Measurements from ENCODE around the gene LINC00237. TPM values are rescaled to one million over a fixed set of nuclear protein-coding genes. Genes with fewer than 3 reads are reported as not detected.

LINC00237 gene
- total RNA-seq, 2 donors from 2014 or later = not detected

DNA sequence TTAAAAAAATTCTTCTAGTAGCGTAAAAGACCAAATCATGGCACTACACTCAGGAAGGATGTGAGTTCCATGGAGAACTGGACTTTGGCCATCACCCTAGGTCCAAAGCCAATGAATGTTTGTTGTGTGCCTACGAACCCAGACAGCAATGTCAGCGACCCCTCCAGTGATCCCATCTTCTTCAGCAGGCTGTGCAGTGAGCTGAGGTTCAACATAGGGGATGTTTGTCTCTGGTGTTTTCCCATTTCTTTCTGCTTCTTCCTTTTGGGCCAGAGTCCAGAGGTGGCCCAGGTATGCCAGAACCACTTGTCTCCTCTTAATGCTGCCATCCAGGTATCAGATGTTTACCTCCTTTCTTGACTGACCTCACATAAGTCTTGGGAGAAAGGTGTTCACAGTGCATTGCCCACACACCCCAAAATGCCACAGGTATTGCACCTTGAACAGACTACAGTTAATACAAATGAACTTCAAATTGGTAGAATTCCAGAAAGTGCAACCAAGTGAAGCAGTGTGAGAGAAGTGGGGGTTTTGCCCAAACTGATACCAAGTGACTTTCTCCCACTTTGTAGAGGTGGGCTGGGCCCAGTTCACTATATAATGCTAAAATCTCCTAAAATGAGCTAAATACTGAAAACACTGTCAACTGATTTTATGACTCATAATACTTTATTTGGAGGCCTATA lies 33.9 kb upstream of the LINC00237 start:
- WGBS, 2 donors = 80 to 90% methylated on average over 3 of the region's 3 CpGs
- Histone ChIP-seq H3K27me3 (no peaks in the 10 kb centered on the region), H3K9me3 (no peaks in the 10 kb centered on the region), H3K4me3 (no peak overlapping the region), H3K27ac (no peak overlapping the region), H3K36me3 (replicated peaks in 1 of 2; ENCODE audit: insufficient read depth in 1 of 2, low read depth in 2 of 2) (peaks cover 0 to 4% of the 10 kb centered on the region in 2 donors), H3K4me1 (no peaks in the 10 kb centered on the region)
- intact Hi-C loops (cut with DNase I) = no loop called here
- ATAC-seq = no peak
- TF ChIP-seq, protein P1, sequence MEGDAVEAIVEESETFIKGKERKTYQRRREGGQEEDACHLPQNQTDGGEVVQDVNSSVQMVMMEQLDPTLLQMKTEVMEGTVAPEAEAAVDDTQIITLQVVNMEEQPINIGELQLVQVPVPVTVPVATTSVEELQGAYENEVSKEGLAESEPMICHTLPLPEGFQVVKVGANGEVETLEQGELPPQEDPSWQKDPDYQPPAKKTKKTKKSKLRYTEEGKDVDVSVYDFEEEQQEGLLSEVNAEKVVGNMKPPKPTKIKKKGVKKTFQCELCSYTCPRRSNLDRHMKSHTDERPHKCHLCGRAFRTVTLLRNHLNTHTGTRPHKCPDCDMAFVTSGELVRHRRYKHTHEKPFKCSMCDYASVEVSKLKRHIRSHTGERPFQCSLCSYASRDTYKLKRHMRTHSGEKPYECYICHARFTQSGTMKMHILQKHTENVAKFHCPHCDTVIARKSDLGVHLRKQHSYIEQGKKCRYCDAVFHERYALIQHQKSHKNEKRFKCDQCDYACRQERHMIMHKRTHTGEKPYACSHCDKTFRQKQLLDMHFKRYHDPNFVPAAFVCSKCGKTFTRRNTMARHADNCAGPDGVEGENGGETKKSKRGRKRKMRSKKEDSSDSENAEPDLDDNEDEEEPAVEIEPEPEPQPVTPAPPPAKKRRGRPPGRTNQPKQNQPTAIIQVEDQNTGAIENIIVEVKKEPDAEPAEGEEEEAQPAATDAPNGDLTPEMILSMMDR (IDR thresholded peaks at IDR 0.05) = no peak
- TF ChIP-seq POLR2A (IDR thresholded peaks at IDR 0.05) = no peak
- no peak for DNase-seq

DNA sequence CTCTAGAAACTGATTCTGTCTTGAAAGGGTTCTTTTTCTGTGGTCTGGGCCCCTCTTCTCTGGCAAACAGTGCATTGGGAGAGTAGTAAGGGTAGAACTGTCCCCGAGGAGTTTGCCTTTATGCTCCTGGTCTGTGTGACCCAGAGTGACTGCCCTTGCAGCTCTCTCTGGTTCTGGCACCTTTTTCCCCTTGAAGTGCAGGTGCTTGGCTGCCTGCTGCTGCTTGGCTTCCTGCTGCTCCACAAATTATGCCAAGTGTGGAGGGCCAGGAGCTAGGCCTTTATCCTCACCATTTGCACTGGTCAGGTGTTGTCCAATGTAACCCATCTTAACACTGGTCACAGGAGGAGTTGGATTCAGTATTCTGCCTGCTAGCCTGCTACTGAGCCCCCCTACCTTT lies 30.9 kb upstream of the LINC00237 start:
- no peak overlapping the region for H3K27ac ChIP-seq
- 86 to 100% methylated on average over 1 of the region's 1 CpG for WGBS, 2 donors
- no peaks in the 10 kb centered on the region for H3K4me1 ChIP-seq
- ATAC-seq = no peak
- TF ChIP-seq POLR2A (IDR thresholded peaks at IDR 0.05) = no peak
- TF ChIP-seq, protein P1 (IDR thresholded peaks at IDR 0.05) = no peak
- H3K27me3 ChIP-seq = no peaks in the 10 kb centered on the region
- peaks cover 0 to 4% of the 10 kb centered on the region in 2 donors for H3K36me3 ChIP-seq (replicated peaks in 1 of 2; ENCODE audit: insufficient read depth in 1 of 2, low read depth in 2 of 2)
- intact Hi-C loops (cut with DNase I) = no loop called here
- no peak for DNase-seq
- no peak overlapping the region for H3K4me3 ChIP-seq
- H3K9me3 ChIP-seq = no peaks in the 10 kb centered on the region

DNA sequence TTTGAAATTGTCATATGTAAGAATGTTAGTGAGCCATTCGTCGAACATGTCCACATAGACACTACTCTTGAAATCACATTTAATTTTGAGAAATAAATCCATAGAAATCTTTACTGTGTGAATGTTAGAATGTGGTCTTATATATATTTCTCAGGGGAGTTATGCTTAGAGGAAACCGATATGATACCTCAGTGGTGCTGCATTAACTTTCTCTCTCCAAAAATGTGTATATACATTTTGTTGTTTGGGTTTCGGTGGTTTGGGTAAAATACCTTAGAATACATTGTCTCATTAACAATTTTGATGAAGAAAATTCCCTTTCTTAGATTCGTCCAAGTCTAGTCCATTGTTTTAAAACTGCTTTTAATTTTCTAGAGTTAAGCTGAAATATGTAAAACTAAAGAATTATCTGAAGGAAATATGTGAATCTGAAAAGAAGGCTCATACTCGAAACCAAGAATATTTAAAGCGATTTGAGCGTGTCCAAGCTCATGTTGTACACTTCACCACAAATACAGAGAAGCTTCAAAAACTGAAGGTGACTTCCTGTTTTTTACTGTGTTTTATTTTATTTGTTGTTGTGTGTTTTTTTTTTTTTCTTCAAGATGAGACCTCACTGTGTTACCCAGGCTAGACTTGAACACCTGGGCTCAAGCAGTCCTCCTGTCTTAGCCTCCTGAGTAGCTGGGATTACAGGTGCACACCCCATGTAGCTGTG lies 30.0 kb upstream of the LINC00237 start:
- DNase-seq (no peak), ATAC-seq (no peak)
- H3K4me1 ChIP-seq = no peaks in the 10 kb centered on the region
- intact Hi-C loops (cut with DNase I) = no loop called here
- H3K27ac ChIP-seq = no peak overlapping the region
- H3K9me3 ChIP-seq = no peaks in the 10 kb centered on the region
- H3K27me3 ChIP-seq = no peaks in the 10 kb centered on the region
- TF ChIP-seq, protein P1 (IDR thresholded peaks at IDR 0.05) = no peak
- TF ChIP-seq POLR2A (IDR thresholded peaks at IDR 0.05) = no peak
- peaks cover 0 to 4% of the 10 kb centered on the region in 2 donors for H3K36me3 ChIP-seq (replicated peaks in 1 of 2; ENCODE audit: insufficient read depth in 1 of 2, low read depth in 2 of 2)
- no peak overlapping the region for H3K4me3 ChIP-seq
- WGBS, 2 donors = 92 to 94% methylated on average over 8 of the region's 8 CpGs

DNA sequence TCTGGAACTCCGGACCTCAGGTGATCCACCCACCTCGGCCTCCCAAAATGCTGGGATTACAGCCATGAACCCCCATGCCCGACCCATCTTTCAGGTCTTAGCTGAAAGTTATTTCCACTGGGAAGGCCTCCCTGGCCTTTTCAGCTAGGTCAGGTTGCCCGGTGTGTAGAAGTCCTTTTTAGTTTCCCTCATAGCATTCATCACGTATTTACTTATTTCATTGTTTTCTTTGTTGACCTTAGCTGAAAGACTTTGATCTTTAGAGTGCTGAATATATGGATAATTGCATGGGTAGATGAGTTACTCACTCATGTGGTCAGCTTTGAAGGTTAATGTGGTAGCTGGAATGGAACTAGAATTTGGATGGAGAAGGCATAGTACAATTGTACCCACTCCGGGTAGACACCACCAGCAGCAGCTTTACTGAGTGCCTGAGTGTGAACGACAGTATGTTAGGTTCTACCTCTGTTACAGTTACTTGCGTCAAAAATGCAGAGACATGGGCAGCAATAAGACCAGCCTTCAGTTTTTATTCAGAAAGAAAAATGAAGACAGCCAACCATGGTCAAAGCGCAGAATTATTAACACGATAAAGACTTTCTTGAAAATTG lies 28.8 kb upstream of the LINC00237 start:
- Histone ChIP-seq H3K4me1 (no peaks in the 10 kb centered on the region), H3K27me3 (no peaks in the 10 kb centered on the region), H3K4me3 (no peak overlapping the region), H3K36me3 (replicated peaks in 1 of 2; ENCODE audit: insufficient read depth in 1 of 2, low read depth in 2 of 2) (peaks cover 0 to 4% of the 10 kb centered on the region in 2 donors), H3K9me3 (no peaks in the 10 kb centered on the region), H3K27ac (no peak overlapping the region)
- intact Hi-C loops (cut with DNase I) = no loop called here
- no peak for ATAC-seq
- WGBS, 2 donors = 91% methylated on average over 10 of the region's 10 CpGs
- TF ChIP-seq POLR2A (IDR thresholded peaks at IDR 0.05) = no peak
- TF ChIP-seq, protein P1 (IDR thresholded peaks at IDR 0.05) = no peak
- DNase-seq = no peak
